ENCODE results near the gene MAP2. TPM values are rescaled to one million over a fixed set of nuclear protein-coding genes. Genes with fewer than 3 reads are reported as not detected.

MAP2 gene
- total RNA-seq, 2 experiments from 2014 or later: 0.16 to 0.20 TPM

- H3K27ac ChIP-seq (ENCODE audit: low read depth in 1 of 2, low read length in 2 of 2): no peak overlapping the region
- Mint-ChIP-seq H3K27me3 (no peaks in the 10 kb centered on the region), H3K36me3 (ENCODE audit: low read depth) (no peaks in the 10 kb centered on the region), H3K4me1 (ENCODE audit: low read depth) (no peaks in the 10 kb centered on the region), H3K9me3 (no peaks in the 10 kb centered on the region), H3K27ac (no peak overlapping the region), H3K4me3 (no peak overlapping the region)
- no peak overlapping the region for H3K4me3 ChIP-seq (ENCODE audit: low read length)
- ATAC-seq (ENCODE audit: poor library complexity) (no peak), DNase-seq (no peak)
- no peaks in the 10 kb centered on the region for H3K4me1 ChIP-seq (ENCODE audit: insufficient read depth, low read length)
- intact Hi-C loops (cut with DNase I, micrococcal nuclease): no loop called here
- ChIA-PET CTCF (no interaction called here), POLR2A (no interaction called here)
- no peaks in the 10 kb centered on the region for H3K27me3 ChIP-seq (ENCODE audit: control insufficient read depth in 1 of 2, insufficient read depth in 2 of 2, low read length in 2 of 2)
- TF ChIP-seq CTCF (IDR thresholded peaks at IDR 0.05): no peak
- H3K9me3 ChIP-seq (ENCODE audit: control insufficient read depth in 1 of 2, insufficient read depth in 1 of 2, low read length in 2 of 2): no peaks in the 10 kb centered on the region
- H3K36me3 ChIP-seq (ENCODE audit: insufficient read depth, low read length): no peaks in the 10 kb centered on the region
Observed at GRCh38 chr2:209726311-209726710, 302.5 kb downstream of the MAP2 start.

- Histone ChIP-seq H3K27ac (ENCODE audit: low read depth in 1 of 2, low read length in 2 of 2) (no peak overlapping the region), H3K4me3 (ENCODE audit: low read length) (no peak overlapping the region), H3K27me3 (ENCODE audit: control insufficient read depth in 1 of 2, insufficient read depth in 2 of 2, low read length in 2 of 2) (no peaks in the 10 kb centered on the region), H3K9me3 (ENCODE audit: control insufficient read depth in 1 of 2, insufficient read depth in 1 of 2, low read length in 2 of 2) (no peaks in the 10 kb centered on the region), H3K36me3 (ENCODE audit: insufficient read depth, low read length) (no peaks in the 10 kb centered on the region), H3K4me1 (ENCODE audit: insufficient read depth, low read length) (no peaks in the 10 kb centered on the region)
- no peak overlapping the region for H3K4me3 Mint-ChIP-seq
- no peaks in the 10 kb centered on the region for H3K36me3 Mint-ChIP-seq (ENCODE audit: low read depth)
- ChIA-PET CTCF (no interaction called here), POLR2A (no interaction called here)
- H3K27ac Mint-ChIP-seq: no peak overlapping the region
- H3K9me3 Mint-ChIP-seq: no peaks in the 10 kb centered on the region
- intact Hi-C loops (cut with DNase I, micrococcal nuclease): no loop called here
- no peaks in the 10 kb centered on the region for H3K4me1 Mint-ChIP-seq (ENCODE audit: low read depth)
- TF ChIP-seq CTCF (IDR thresholded peaks at IDR 0.05): no peak
- ATAC-seq (ENCODE audit: poor library complexity): no peak
- no peaks in the 10 kb centered on the region for H3K27me3 Mint-ChIP-seq
- no peak for DNase-seq
Observed at GRCh38 chr2:209727077-209727476, 303.2 kb downstream of the MAP2 start.

GRCh38 chr2:209734805-209735204, 311.0 kb downstream of the MAP2 start:
- intact Hi-C loops (cut with DNase I, micrococcal nuclease): no loop called here
- H3K36me3 Mint-ChIP-seq (ENCODE audit: low read depth): no peaks in the 10 kb centered on the region
- no peak for ATAC-seq (ENCODE audit: poor library complexity)

More at GRCh38 chr2:209734805-209735204, 311.0 kb downstream of the MAP2 start:
- no peaks in the 10 kb centered on the region for H3K36me3 ChIP-seq (ENCODE audit: insufficient read depth, low read length)
- no peak overlapping the region for H3K27ac Mint-ChIP-seq
- no peaks in the 10 kb centered on the region for H3K4me1 Mint-ChIP-seq (ENCODE audit: low read depth)
- no peak for DNase-seq
- H3K4me3 Mint-ChIP-seq: no peak overlapping the region
- POLR2A ChIA-PET: no interaction called here
- no peak for TF ChIP-seq CTCF (IDR thresholded peaks at IDR 0.05)
- H3K27ac ChIP-seq (ENCODE audit: low read depth in 1 of 2, low read length in 2 of 2): no peak overlapping the region
- no peaks in the 10 kb centered on the region for H3K9me3 ChIP-seq (ENCODE audit: control insufficient read depth in 1 of 2, insufficient read depth in 1 of 2, low read length in 2 of 2)
- no peaks in the 10 kb centered on the region for H3K27me3 ChIP-seq (ENCODE audit: control insufficient read depth in 1 of 2, insufficient read depth in 2 of 2, low read length in 2 of 2)
- no peaks in the 10 kb centered on the region for H3K27me3 Mint-ChIP-seq
- H3K4me3 ChIP-seq (ENCODE audit: low read length): no peak overlapping the region
- H3K9me3 Mint-ChIP-seq: no peaks in the 10 kb centered on the region
- H3K4me1 ChIP-seq (ENCODE audit: insufficient read depth, low read length): no peaks in the 10 kb centered on the region
- CTCF ChIA-PET: interaction anchor here (0.5 kb wide), 1 partner anchor 607 kb away, joined by 3 read pairs; no protein-coding TSS in a partner anchor

All from CD4-positive, alpha-beta T cell (primary cell).